Stimulated activated CD8-positive, alpha-beta memory T cell treated with anti-CD3 and anti-CD28 coated beads, Interleukin-4, amount 100 ng/mL, for 1 hour (primary cell): ENCODE data around the gene REG3G.

ENCODE experiments used
- DNase-seq, 2 donors: peaks; one replicate each; pipeline ENCODE4 v3.0.0-alpha.2; 2020; ENCODE audit warnings: low read depth in 2 of 2, low spot score in 1 of 2

The REG3G gene

GRCh38 chr2:79025421-79025820 is at the start of gene REG3G:
Gene REG3G (plus strand): TSS chr2:79025702. CDS start chr2:79026094, 392 bp downstream.
- no peak for DNase-seq

GRCh38 chr2:78977661-78978145 is 47.8 kb upstream of the REG3G start:
- DNase-seq = no peak

GRCh38 chr2:78978340-78978739 is 47.2 kb upstream of the REG3G start:
- no peak for DNase-seq

- no peak for DNase-seq
Measured at GRCh38 chr2:78979380-78980151, 45.9 kb upstream of the REG3G start.

GRCh38 chr2:78980152-78980465 is 45.4 kb upstream of the REG3G start:
- DNase-seq = no peak

GRCh38 chr2:78980871-78981270 is 44.6 kb upstream of the REG3G start:
- DNase-seq = no peak

GRCh38 chr2:78982638-78983330 is 42.7 kb upstream of the REG3G start:
- no peak for DNase-seq

- DNase-seq = no peak
Measured at GRCh38 chr2:78984386-78984785, 41.1 kb upstream of the REG3G start.

- no peak for DNase-seq
Measured at GRCh38 chr2:78985558-78985957, 39.9 kb upstream of the REG3G start.

- no peak for DNase-seq
Measured at GRCh38 chr2:78989051-78989450, 36.5 kb upstream of the REG3G start.

- DNase-seq = no peak
Measured at GRCh38 chr2:78992451-78992806, 33.1 kb upstream of the REG3G start.

GRCh38 chr2:78992807-78993517 is 32.5 kb upstream of the REG3G start:
- no peak for DNase-seq

GRCh38 chr2:78993518-78994148 is 31.9 kb upstream of the REG3G start:
- no peak for DNase-seq

GRCh38 chr2:78994789-78995188 is 30.7 kb upstream of the REG3G start:
- no peak for DNase-seq

- no peak for DNase-seq
Measured at GRCh38 chr2:78999406-78999805, 26.1 kb upstream of the REG3G start.

GRCh38 chr2:79000008-79000576 is 25.4 kb upstream of the REG3G start:
- DNase-seq = no peak

- no peak for DNase-seq
Measured at GRCh38 chr2:79001285-79001684, 24.2 kb upstream of the REG3G start.

GRCh38 chr2:79004680-79005079 is 20.8 kb upstream of the REG3G start:
- DNase-seq = no peak

GRCh38 chr2:79005216-79005615 is 20.3 kb upstream of the REG3G start:
- DNase-seq = no peak

GRCh38 chr2:79009388-79009787 is 16.1 kb upstream of the REG3G start:
- no peak for DNase-seq

GRCh38 chr2:79011496-79011895 is 14.0 kb upstream of the REG3G start:
- no peak for DNase-seq
